PFSK-1 (cell line): ENCODE measurements around the gene CALD1.

Experiments
- FOXP2 ChIP-seq: optimal IDR thresholded peaks from 2 replicates; pipeline ENCODE3; 2011; ENCODE audit warnings: borderline replicate concordance, control low read depth, inconsistent platforms; ENCODE audit not compliant: insufficient read depth; ENCODE audit errors: extremely low read length, extremely low read depth
- POLR2AphosphoS5 ChIP-seq: IDR thresholded peaks from 2 replicates; pipeline ENCODE4 v1.6.1; 2012; ENCODE audit warnings: low read depth, mild to moderate bottlenecking, control low read depth, low read length, moderate library complexity
- REST ChIP-seq, 2 experiments: IDR thresholded peaks; 2 replicates each; pipeline versions ENCODE4 v1.6.1 to v1.8.0; 2011 to 2012; ENCODE audit warnings: low read depth in 2 of 2, low read length in 2 of 2, control low read depth in 1 of 2, inconsistent platforms in 1 of 2, mild to moderate bottlenecking in 1 of 2, moderate library complexity in 1 of 2; ENCODE audit not compliant: insufficient read depth in 1 of 2
- SIN3A ChIP-seq: IDR thresholded peaks from 2 replicates; pipeline ENCODE4 v1.6.1; 2012; ENCODE audit warnings: mild to moderate bottlenecking, low read length, moderate library complexity, borderline replicate concordance; ENCODE audit not compliant: insufficient read depth
- TAF1 ChIP-seq: IDR thresholded peaks from 2 replicates; pipeline ENCODE4 v1.6.1; 2012; ENCODE audit warnings: low read length, control low read depth, borderline replicate concordance; ENCODE audit not compliant: insufficient read depth

The CALD1 gene

GRCh38 chr7:134886353-134887057 is 107.1 kb downstream of the CALD1 start:
- TF ChIP-seq SIN3A = no peak
- TF ChIP-seq REST (IDR thresholded peaks at IDR 0.05; ENCODE audit: insufficient read depth in 1 of 2, low read depth in 2 of 2, low read length in 2 of 2) = no peak
- no peak for TF ChIP-seq POLR2AphosphoS5
- TF ChIP-seq TAF1 = no peak
- TF ChIP-seq FOXP2 = no peak

- no peak for TF ChIP-seq SIN3A
- TF ChIP-seq REST (IDR thresholded peaks at IDR 0.05; ENCODE audit: insufficient read depth in 1 of 2, low read depth in 2 of 2, low read length in 2 of 2) = no peak
- no peak for TF ChIP-seq FOXP2
Measured at GRCh38 chr7:134887523-134887922, 108.1 kb downstream of the CALD1 start.

- no peak for TF ChIP-seq REST (IDR thresholded peaks at IDR 0.05; ENCODE audit: insufficient read depth in 1 of 2, low read depth in 2 of 2, low read length in 2 of 2)
- TF ChIP-seq SIN3A = no peak
- no peak for TF ChIP-seq FOXP2
- TF ChIP-seq POLR2AphosphoS5 = no peak
- no peak for TF ChIP-seq TAF1
Measured at GRCh38 chr7:134888141-134888740, 108.8 kb downstream of the CALD1 start.

GRCh38 chr7:134890246-134891240 is 111.1 kb downstream of the CALD1 start:
- TF ChIP-seq SIN3A = no peak
- TF ChIP-seq POLR2AphosphoS5 = no peak
- TF ChIP-seq TAF1 = no peak
- no peak for TF ChIP-seq FOXP2
- no peak for TF ChIP-seq REST (IDR thresholded peaks at IDR 0.05; ENCODE audit: insufficient read depth in 1 of 2, low read depth in 2 of 2, low read length in 2 of 2)
